Measurements from ENCODE around the gene KRTAP10-4.
"Not testable (repeated sequence)": the region's sequence is repeated elsewhere in the genome, so short reads cannot be mapped to it uniquely, and the experiment has no call there.

Gene KRTAP10-4

GRCh38 chr21:44557491-44558328 is 15.8 kb upstream of the KRTAP10-4 start:
- no peak for DNase-seq (ENCODE audit: low read depth in 3 of 3)

GRCh38 chr21:44558329-44558675 is 15.2 kb upstream of the KRTAP10-4 start:
- not testable (repeated sequence) for DNase-seq (ENCODE audit: low read depth in 3 of 3)

- DNase-seq (ENCODE audit: low read depth in 3 of 3), result no peak
Observed at GRCh38 chr21:44558695-44559094, 14.8 kb upstream of the KRTAP10-4 start, which contains the start of gene KRTAP10-3. TSS of gene KRTAP10-3 (minus strand) at chr21:44558795. CDS start at chr21:44558715, 80 bp downstream.

- DNase-seq (ENCODE audit: low read depth in 3 of 3), result no peak
Observed at GRCh38 chr21:44564099-44564498, 9.4 kb upstream of the KRTAP10-4 start.

- DNase-seq (ENCODE audit: low read depth in 3 of 3), result no peak
Observed at GRCh38 chr21:44564886-44565598, 8.5 kb upstream of the KRTAP10-4 start.

GRCh38 chr21:44566403-44566802 is 7.1 kb upstream of the KRTAP10-4 start:
- no peak for DNase-seq (ENCODE audit: low read depth in 3 of 3)

GRCh38 chr21:44567481-44568171 is 5.9 kb upstream of the KRTAP10-4 start:
- DNase-seq (ENCODE audit: low read depth in 3 of 3), result no peak

GRCh38 chr21:44568261-44568660 is 5.3 kb upstream of the KRTAP10-4 start:
- no peak for DNase-seq (ENCODE audit: low read depth in 3 of 3)

GRCh38 chr21:44568667-44569556 is 4.6 kb upstream of the KRTAP10-4 start:
- DNase-seq (ENCODE audit: low read depth in 3 of 3), result no peak

- no peak for DNase-seq (ENCODE audit: low read depth in 3 of 3)
Observed at GRCh38 chr21:44569861-44570517, 3.5 kb upstream of the KRTAP10-4 start.

- DNase-seq (ENCODE audit: low read depth in 3 of 3), result no peak
Observed at GRCh38 chr21:44571296-44571695, 2.2 kb upstream of the KRTAP10-4 start.

- no peak for DNase-seq (ENCODE audit: low read depth in 3 of 3)
Observed at GRCh38 chr21:44571844-44572782, 1.4 kb upstream of the KRTAP10-4 start.

- DNase-seq (ENCODE audit: low read depth in 3 of 3), result no peak
Observed at GRCh38 chr21:44572959-44573583, 458 bp upstream of the KRTAP10-4 start.

- DNase-seq (ENCODE audit: low read depth in 3 of 3), result no peak
Observed at GRCh38 chr21:44574457-44575306, 1.2 kb downstream of the KRTAP10-4 start.

GRCh38 chr21:44575307-44576024 is 1.9 kb downstream of the KRTAP10-4 start:
- no peak for DNase-seq (ENCODE audit: low read depth in 3 of 3)

- no peak for DNase-seq (ENCODE audit: low read depth in 3 of 3)
Observed at GRCh38 chr21:44576025-44576420, 2.5 kb downstream of the KRTAP10-4 start.

- no peak for DNase-seq (ENCODE audit: low read depth in 3 of 3)
Observed at GRCh38 chr21:44578371-44579055, 5.0 kb downstream of the KRTAP10-4 start.
